HepG2 (cell line): ENCODE measurements around the gene CASTOR1.

Experiments
- CHD2 ChIP-seq: IDR thresholded peaks from 2 replicates; pipeline ENCODE4 v1.6.1; 2011; ENCODE audit warnings: low read depth, low read length, improper control_type of control experiment
- CTCF ChIP-seq: sonication (generic); formaldehyde crosslinking; IDR thresholded peaks from 2 replicates; pipeline ENCODE4 v1.5.0; 2020; ENCODE audit warnings: mild to moderate bottlenecking, missing genetic modification reagents, moderate library complexity
- HNF4A ChIP-seq: sonication (generic); formaldehyde crosslinking; IDR thresholded peaks from 2 replicates; pipeline ENCODE4 v1.4.0; 2020; ENCODE audit warnings: missing genetic modification reagents
- PCBP2 ChIP-seq: fragments of 200-400 bp; formaldehyde crosslinking; optimal IDR thresholded peaks from 2 replicates; pipeline ENCODE3; 2018; ENCODE audit warnings: low read length, low read depth; ENCODE audit not compliant: poor library complexity, severe bottlenecking
- TCF12 ChIP-seq, 2 experiments: fragments of 450-650 bp in 1 of 2; sonication (generic) in 1 of 2; formaldehyde crosslinking in 1 of 2; IDR thresholded peaks; 2 replicates each; pipeline versions ENCODE4 v1.6.1 to v1.8.0; 2017 to 2022; ENCODE audit warnings: antibody characterized with exemption in 1 of 2, mild to moderate bottlenecking in 1 of 2, missing genetic modification reagents in 1 of 2, moderate library complexity in 1 of 2
- TOE1 ChIP-seq: sonication (generic); formaldehyde crosslinking; IDR thresholded peaks from 2 replicates; pipeline ENCODE4 v1.4.0; 2020; ENCODE audit warnings: mild to moderate bottlenecking, missing genetic modification reagents
- ZNF768 ChIP-seq: sonication (generic); formaldehyde crosslinking; IDR thresholded peaks from 2 replicates; pipeline ENCODE4 v1.4.0; 2020; ENCODE audit warnings: missing genetic modification reagents

GRCh38 chr22:30324014-30324730 lies 34.9 kb upstream of the CASTOR1 start:
- TF ChIP-seq TOE1 (CRISPR knock-in tag), result no peak
- no peak for TF ChIP-seq ZNF768 (CRISPR knock-in tag)
- no peak for TF ChIP-seq CTCF (CRISPR knock-in tag)
- TF ChIP-seq TCF12 (IDR thresholded peaks at IDR 0.05), result no peak
- no peak for TF ChIP-seq TCF12 (CRISPR knock-in tag; IDR thresholded peaks at IDR 0.05)
- no peak for TF ChIP-seq PCBP2
- TF ChIP-seq CHD2, result no peak
- no peak for TF ChIP-seq HNF4A (CRISPR knock-in tag)
